HG03135 (cell line): ENCODE measurements around the gene OXNAD1.

Experiments used
- ATAC-seq: cut with Tn5 transposase; IDR thresholded peaks from one replicate; pipeline ENCODE4 v1.9.1; 2021; ENCODE audit warnings: mild to moderate bottlenecking, moderate library complexity; ENCODE audit not compliant: unreplicated experiment

Gene OXNAD1

GRCh38 chr3:16245609-16246008, 19.4 kb upstream of the OXNAD1 start:
- ATAC-seq = no peak

- peak; percentile 80 for ATAC-seq
These were observed 17.5 kb upstream of the OXNAD1 start for GRCh38 chr3:16247282-16248061.

GRCh38 chr3:16248556-16248955, 16.5 kb upstream of the OXNAD1 start:
- ATAC-seq = no peak

GRCh38 chr3:16249336-16249735, 15.7 kb upstream of the OXNAD1 start:
- ATAC-seq = no peak

- ATAC-seq = no peak
These were observed 15.1 kb upstream of the OXNAD1 start for GRCh38 chr3:16249886-16250285.

- no peak for ATAC-seq
These were observed 13.5 kb upstream of the OXNAD1 start for GRCh38 chr3:16251316-16252085.

- ATAC-seq = no peak
These were observed 12.6 kb upstream of the OXNAD1 start for GRCh38 chr3:16252243-16252978.

- ATAC-seq = no peak
These were observed 12.0 kb upstream of the OXNAD1 start for GRCh38 chr3:16252988-16253387.

- ATAC-seq = no peak
These were observed 11.4 kb upstream of the OXNAD1 start for GRCh38 chr3:16253601-16254000.

GRCh38 chr3:16254916-16255315, 10.1 kb upstream of the OXNAD1 start:
- ATAC-seq = no peak

GRCh38 chr3:16255326-16255725, 9.7 kb upstream of the OXNAD1 start:
- no peak for ATAC-seq

GRCh38 chr3:16255726-16256125, 9.3 kb upstream of the OXNAD1 start:
- no peak for ATAC-seq

GRCh38 chr3:16257309-16257708, 7.7 kb upstream of the OXNAD1 start:
- ATAC-seq = no peak

- no peak for ATAC-seq
These were observed 6.8 kb upstream of the OXNAD1 start for GRCh38 chr3:16258177-16258576.

- no peak for ATAC-seq
These were observed 6.1 kb upstream of the OXNAD1 start for GRCh38 chr3:16258866-16259265.

GRCh38 chr3:16260046-16260445, 5.0 kb upstream of the OXNAD1 start:
- ATAC-seq = no peak

- no peak for ATAC-seq
These were observed 2.8 kb upstream of the OXNAD1 start for GRCh38 chr3:16262174-16262573.

- peak; percentile 1 for ATAC-seq
These were observed 771 bp upstream of the OXNAD1 start for GRCh38 chr3:16264174-16264707.

GRCh38 chr3:16265455-16265786, 409 bp downstream of the OXNAD1 start:
- ATAC-seq = no peak

GRCh38 chr3:16266714-16267113, 1.7 kb downstream of the OXNAD1 start:
- no peak for ATAC-seq

- no peak for ATAC-seq
These were observed 5.8 kb downstream of the OXNAD1 start for GRCh38 chr3:16270855-16271254.
